Measurements from ENCODE around the gene APEX1. TPM values are rescaled to one million over a fixed set of nuclear protein-coding genes. Genes with fewer than 3 reads are reported as not detected.

APEX1 gene
- 96.7 and 99.1 TPM in 2 replicates for total RNA-seq (2014; rRNA removed; shearing (Covaris generic))

GRCh38 chr14:20454516-20455354 is at the start of gene APEX1, which contains the start of gene OSGEP:
TSS of gene APEX1 (plus strand) at chr14:20455226. CDS start at chr14:20455646, 420 bp downstream.
TSS of gene OSGEP (minus strand) at chr14:20454812. CDS start at chr14:20454683, 129 bp downstream.
- peak; percentile 93 for DNase-seq (ENCODE audit: low spot score)

GRCh38 chr14:20409226-20409625 is 45.8 kb upstream of the APEX1 start:
- no peak for DNase-seq (ENCODE audit: low spot score)

- DNase-seq (ENCODE audit: low spot score), result no peak
Observed at GRCh38 chr14:20412411-20412810, 42.6 kb upstream of the APEX1 start.

- DNase-seq (ENCODE audit: low spot score), result peak; percentile 64
Observed at GRCh38 chr14:20412876-20413743, 41.9 kb upstream of the APEX1 start, which contains the start of gene TEP1. TSS of gene TEP1 (minus strand) at chr14:20413501. CDS start at chr14:20408439, 5,062 bp downstream.

- DNase-seq (ENCODE audit: low spot score), result no peak
Observed at GRCh38 chr14:20413744-20414082, 41.3 kb upstream of the APEX1 start.

GRCh38 chr14:20415782-20416206 is 39.2 kb upstream of the APEX1 start:
- DNase-seq (ENCODE audit: low spot score), result peak; percentile 29

- no peak for DNase-seq (ENCODE audit: low spot score)
Observed at GRCh38 chr14:20416223-20416622, 38.8 kb upstream of the APEX1 start.

GRCh38 chr14:20417250-20418186 is 37.5 kb upstream of the APEX1 start:
- no peak for DNase-seq (ENCODE audit: low spot score)

GRCh38 chr14:20418501-20418909 is 36.5 kb upstream of the APEX1 start:
- no peak for DNase-seq (ENCODE audit: low spot score)

GRCh38 chr14:20419419-20419818 is 35.6 kb upstream of the APEX1 start:
- DNase-seq (ENCODE audit: low spot score), result no peak

GRCh38 chr14:20421267-20421666 is 33.8 kb upstream of the APEX1 start:
- DNase-seq (ENCODE audit: low spot score), result no peak

- DNase-seq (ENCODE audit: low spot score), result no peak
Observed at GRCh38 chr14:20422886-20423285, 32.1 kb upstream of the APEX1 start.

GRCh38 chr14:20424851-20425250 is 30.2 kb upstream of the APEX1 start:
- no peak for DNase-seq (ENCODE audit: low spot score)

GRCh38 chr14:20427231-20428009 is 27.6 kb upstream of the APEX1 start:
- peak; percentile 64 for DNase-seq (ENCODE audit: low spot score)

- no peak for DNase-seq (ENCODE audit: low spot score)
Observed at GRCh38 chr14:20428010-20428365, 27.0 kb upstream of the APEX1 start.

- no peak for DNase-seq (ENCODE audit: low spot score)
Observed at GRCh38 chr14:20428802-20429201, 26.2 kb upstream of the APEX1 start.

- no peak for DNase-seq (ENCODE audit: low spot score)
Observed at GRCh38 chr14:20429801-20430669, 25.0 kb upstream of the APEX1 start.

GRCh38 chr14:20434701-20435581 is 20.1 kb upstream of the APEX1 start:
- no peak for DNase-seq (ENCODE audit: low spot score)

Measured in A172 (cell line).